ENCODE data around the gene DNASE1L1. TPM values are rescaled to one million over a fixed set of nuclear protein-coding genes. Genes with fewer than 3 reads are reported as not detected.
A peak's percentile ranks its signal among the peaks of the same experiment; 100 is the strongest.

Gene DNASE1L1
- polyA plus RNA-seq, 3 donors, result 14.7 to 16.4 (median 16.0) TPM

- DNase-seq, result no peak
Observed at GRCh38 chrX:154370300-154371016, 38.6 kb downstream of the DNASE1L1 start.

GRCh38 chrX:154369449-154370299 is 39.4 kb downstream of the DNASE1L1 start:
- peak; percentile 87 for DNase-seq

GRCh38 chrX:154368630-154369448 is 40.2 kb downstream of the DNASE1L1 start:
- DNase-seq, result no peak

GRCh38 chrX:154367474-154368308 is 41.4 kb downstream of the DNASE1L1 start:
- no peak for DNase-seq

- DNase-seq, result no peak
Observed at GRCh38 chrX:154366666-154367055, 42.4 kb downstream of the DNASE1L1 start.

GRCh38 chrX:154365997-154366665 is 42.9 kb downstream of the DNASE1L1 start:
- DNase-seq, result no peak

GRCh38 chrX:154365052-154365600 is 43.9 kb downstream of the DNASE1L1 start:
- no peak for DNase-seq

- no peak for DNase-seq
Observed at GRCh38 chrX:154363706-154364439, 45.2 kb downstream of the DNASE1L1 start.

- DNase-seq, result no peak
Observed at GRCh38 chrX:154362085-154362742, 46.8 kb downstream of the DNASE1L1 start.

- no peak for DNase-seq
Observed at GRCh38 chrX:154360155-154360713, 48.8 kb downstream of the DNASE1L1 start.

GRCh38 chrX:154359362-154360154 is 49.5 kb downstream of the DNASE1L1 start:
- DNase-seq, result no peak

- no peak for DNase-seq
Observed at GRCh38 chrX:154358829-154359228, 50.2 kb downstream of the DNASE1L1 start.

- no peak for DNase-seq
Observed at GRCh38 chrX:154358011-154358410, 51.0 kb downstream of the DNASE1L1 start.

GRCh38 chrX:154357205-154357604 is 51.8 kb downstream of the DNASE1L1 start:
- DNase-seq, result no peak

GRCh38 chrX:154356596-154356995 is 52.5 kb downstream of the DNASE1L1 start:
- no peak for DNase-seq

- DNase-seq, result no peak
Observed at GRCh38 chrX:154355776-154356140, 53.3 kb downstream of the DNASE1L1 start.

GRCh38 chrX:154355094-154355775 is 53.8 kb downstream of the DNASE1L1 start:
- no peak for DNase-seq
